IMR-90 (cell line): ENCODE results near the gene LRP1B. TPM values are rescaled to one million over a fixed set of nuclear protein-coding genes. Genes with fewer than 3 reads are reported as not detected.

Experiments
- ATAC-seq: fragments of 200-7000 bp; cut with Tn5 transposase; 2 replicates; pipeline ENCODE4 v1.9.1; 2020; ENCODE audit warnings: low read depth, mild to moderate bottlenecking, moderate library complexity
- BruUV-seq: library from RNA; stranded (reverse); fragments of 400-500 nt; replicated peaks from 2 replicates; lab custom pipeline; 2021; lab: Mats Ljungman, UMichigan
- CTCF ChIA-PET: fragments of 300-600 bp; formaldehyde crosslinking; extraction: SDS; loops from one replicate; lab custom pipeline; 2021; ENCODE audit warnings: antibody characterized with exemption; lab: Yijun Ruan, JAX
- POLR2A ChIA-PET: fragments of 300-600 bp; sonication (Branson Sonifier 250); formaldehyde crosslinking; loops from one replicate; lab custom pipeline; 2022; ENCODE audit warnings: antibody characterized with exemption; ENCODE audit not compliant: unreplicated experiment; lab: Charles Lee
- DNase-seq: peaks from one replicate; pipeline ENCODE4 v3.0.0; 2013
- H2AFZ ChIP-seq: replicated peaks from 2 replicates; pipeline ENCODE3; 2013; ENCODE audit warnings: low read length, mild to moderate bottlenecking; ENCODE audit not compliant: poor library complexity
- H2AK5ac ChIP-seq: 2 replicates; pipeline ENCODE4 v1.6.1; 2013; ENCODE audit warnings: low read depth, low read length, inconsistent platforms
- H2AK9ac ChIP-seq: replicated peaks from 2 replicates; pipeline ENCODE3; 2013; ENCODE audit warnings: mild to moderate bottlenecking, low read depth, low read length, moderate library complexity; ENCODE audit not compliant: poor library complexity
- H2BK120ac ChIP-seq: 2 replicates; pipeline ENCODE4 v1.6.1; 2013; ENCODE audit warnings: low read depth, low read length, inconsistent platforms
- H2BK15ac ChIP-seq: 3 replicates; pipeline ENCODE4 v1.6.1; 2013; ENCODE audit warnings: low read depth, low read length, inconsistent platforms
- H2BK20ac ChIP-seq: 2 replicates; pipeline ENCODE4 v1.6.1; 2013; ENCODE audit warnings: low read depth, mild to moderate bottlenecking, inconsistent platforms, low read length, moderate library complexity
- H2BK5ac ChIP-seq: 2 replicates; pipeline ENCODE4 v1.6.1; 2013; ENCODE audit warnings: mild to moderate bottlenecking, low read depth, low read length, inconsistent platforms; ENCODE audit not compliant: poor library complexity, severe bottlenecking
- H3K14ac ChIP-seq: replicated peaks from 2 replicates; pipeline ENCODE4 v1.6.1; 2013; ENCODE audit warnings: low read depth, low read length, inconsistent platforms
- H3K18ac ChIP-seq: 2 replicates; pipeline ENCODE4 v1.6.1; 2013; ENCODE audit warnings: low read depth, low read length, control low read depth
- H3K23ac ChIP-seq: 2 replicates; pipeline ENCODE4 v1.6.1; 2013; ENCODE audit warnings: low read depth, low read length, inconsistent platforms
- H3K27ac ChIP-seq: 2 replicates; pipeline ENCODE4 v1.5.1; 2013; ENCODE audit warnings: mild to moderate bottlenecking, control low read depth, low read length; ENCODE audit not compliant: insufficient read depth
- H3K27me3 ChIP-seq: 2 replicates; pipeline ENCODE4 v1.6.1; 2013; ENCODE audit warnings: low read length; ENCODE audit not compliant: control insufficient read depth, insufficient read depth
- H3K36me3 ChIP-seq: 2 replicates; pipeline ENCODE4 v1.6.1; 2013; ENCODE audit warnings: low read length, mixed read lengths; ENCODE audit not compliant: control insufficient read depth, insufficient read depth
- H3K4ac ChIP-seq: 2 replicates; pipeline ENCODE4 v1.6.1; 2013; ENCODE audit warnings: low read depth, low read length, inconsistent platforms
- H3K4me1 ChIP-seq: 2 replicates; pipeline ENCODE4 v1.6.1; 2013; ENCODE audit warnings: low read length, mixed read lengths; ENCODE audit not compliant: control insufficient read depth, insufficient read depth
- H3K4me2 ChIP-seq: 2 replicates; pipeline ENCODE4 v1.6.1; 2013; ENCODE audit warnings: low read depth, mild to moderate bottlenecking, control low read depth, low read length, moderate library complexity
- H3K4me3 ChIP-seq: 2 replicates; pipeline ENCODE4 v1.5.1; 2013; ENCODE audit warnings: low read depth, mild to moderate bottlenecking, control low read depth, low read length, moderate library complexity; ENCODE audit not compliant: insufficient read depth
- H3K56ac ChIP-seq: 2 replicates; pipeline ENCODE4 v1.6.1; 2013; ENCODE audit warnings: low read length, inconsistent platforms; ENCODE audit not compliant: insufficient read depth; ENCODE audit errors: extremely low read depth
- H3K79me1 ChIP-seq, 2 experiments: 2 replicates each; pipeline ENCODE4 v1.6.1; 2013; ENCODE audit warnings: low read length in 2 of 2, inconsistent platforms in 1 of 2, low read depth in 1 of 2
- H3K9ac ChIP-seq: 2 replicates; pipeline ENCODE4 v1.6.1; 2013; ENCODE audit warnings: low read depth, low read length, control low read depth
- H3K9me1 ChIP-seq: 2 replicates; pipeline ENCODE4 v1.6.1; 2013; ENCODE audit warnings: low read length, inconsistent platforms; ENCODE audit not compliant: insufficient read depth
- H3K9me3 ChIP-seq: 2 replicates; pipeline ENCODE4 v1.6.1; 2013; ENCODE audit warnings: low read length; ENCODE audit not compliant: control insufficient read depth, insufficient read depth
- H4K20me1 ChIP-seq: 2 replicates; pipeline ENCODE4 v1.6.1; 2013; ENCODE audit warnings: low read length, inconsistent platforms; ENCODE audit not compliant: insufficient read depth
- H4K5ac ChIP-seq: 2 replicates; pipeline ENCODE4 v1.6.1; 2013; ENCODE audit warnings: mild to moderate bottlenecking, low read depth, low read length, control low read depth
- H4K8ac ChIP-seq, 2 experiments: 2 replicates each; pipeline ENCODE4 v1.6.1; 2013; ENCODE audit warnings: low read depth in 2 of 2, low read length in 2 of 2, control low read depth in 1 of 2, inconsistent platforms in 1 of 2
- H4K91ac ChIP-seq: 2 replicates; pipeline ENCODE4 v1.6.1; 2013; ENCODE audit warnings: low read depth, low read length, inconsistent platforms; ENCODE audit not compliant: insufficient read depth
- RFX5 ChIP-seq: IDR thresholded peaks from 2 replicates; pipeline ENCODE4 v1.8.0; 2012; ENCODE audit warnings: low read depth, mild to moderate bottlenecking, low read length, moderate library complexity
- dilution Hi-C: fragments of 300-500 bp; cut with HindIII; formaldehyde crosslinking; loops from one replicate; pipeline ENCODE4 v1.14.3; 2018; ENCODE audit warnings: low sequenced_read_pairs; ENCODE audit not compliant: unreplicated experiment
- in situ Hi-C: fragments of 300-500 bp; cut with MboI; formaldehyde crosslinking; loops from 3 replicates; pipeline ENCODE4 v1.14.3; 2019; ENCODE audit warnings: low sequenced_read_pairs, inconsistent platforms, mixed read lengths
- intact Hi-C: fragments of 100-400 bp; cut with micrococcal nuclease; formaldehyde crosslinking; loops from 2 replicates; pipeline ENCODE4 v1.10.0; 2022
- polyA plus RNA-seq, 3 experiments: library from polyadenylated mRNA; depleted of rRNA; stranded (reverse); fragments of >200 nt; gene quantifications; 2 replicates each; pipeline ENCODE4 v1.2.3, GENCODE V29; 2012; ENCODE audit warnings: low replicate concordance in 1 of 3
- total RNA-seq: library from RNA; depleted of rRNA; stranded (reverse); fragments of >200 nt; gene quantifications from 2 replicates; pipeline ENCODE4 v1.2.3, GENCODE V29; 2012

LRP1B gene
- total and polyA plus RNA-seq, 2 of the 4 experiments (the other 2 are of a cell fraction): under 0.01 to 0.02 TPM

DNA sequence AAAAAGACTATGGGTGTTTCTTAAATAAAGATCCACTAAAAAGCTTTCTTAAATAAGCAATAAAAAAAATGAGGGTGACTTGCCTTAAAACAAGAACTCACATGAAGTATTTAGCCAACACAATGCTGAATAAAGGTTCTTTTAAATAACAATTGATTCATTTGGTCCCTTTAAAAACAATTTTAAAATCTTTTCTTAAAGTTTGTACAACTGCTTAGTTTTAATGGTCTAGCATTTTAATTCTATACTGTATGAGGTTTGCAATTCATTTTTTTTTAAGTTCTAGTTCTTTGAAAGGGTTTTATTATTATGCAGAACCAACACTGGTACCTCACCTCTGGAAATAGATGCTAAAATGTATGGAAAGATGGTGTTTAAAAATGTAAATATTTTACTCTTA, 1017.5 kb downstream of the LRP1B start:
- no peak for ATAC-seq
- Histone ChIP-seq H2AK5ac (no peak overlapping the region), H3K4me1 (no peaks in the 10 kb centered on the region), H3K4me3 (no peak overlapping the region), H3K27me3 (no peaks in the 10 kb centered on the region), H3K4me2 (no peak overlapping the region), H2BK120ac (no peak overlapping the region), H3K79me1 (no peaks in the 10 kb centered on the region), H2AFZ (no peak overlapping the region), H2BK20ac (no peak overlapping the region), H3K18ac (no peak overlapping the region), H4K5ac (no peak overlapping the region), H3K27ac (no peak overlapping the region), H2BK15ac (no peak overlapping the region), H3K23ac (no peak overlapping the region), H3K9me1 (no peaks in the 10 kb centered on the region), H3K36me3 (no peaks in the 10 kb centered on the region), H3K9me3 (no peaks in the 10 kb centered on the region), H3K4ac (no peak overlapping the region), H3K9ac (no peak overlapping the region), H4K91ac (no peak overlapping the region), H3K56ac (no peak overlapping the region), H4K20me1 (no peaks in the 10 kb centered on the region), H2AK9ac (no peak overlapping the region), H2BK5ac (no peak overlapping the region), H4K8ac (no peak overlapping the region), H3K14ac (no peak overlapping the region)
- dilution Hi-C loops (no loop called here), in situ Hi-C loops (no loop called here), intact Hi-C loops (no loop called here)
- DNase-seq: no peak
- BruUV-seq: no TSS peak
- POLR2A ChIA-PET: no interaction called here
- TF ChIP-seq RFX5: no peak
- CTCF ChIA-PET: no interaction called here
